ENCODE results near the gene HNRNPA0.

- no peak for TF ChIP-seq EP300 (IDR thresholded peaks at IDR 0.05)
- no peak for TF ChIP-seq CTCF (IDR thresholded peaks at IDR 0.05)
These were observed 37.6 kb upstream of the HNRNPA0 start for GRCh38 chr5:137791799-137792198.
